Parathyroid adenoma (tissue), 2 donors: ENCODE results near the gene OAS3.
"Not testable (repeated sequence)": the region's sequence is repeated elsewhere in the genome, so short reads cannot be mapped to it uniquely, and the experiment has no call there.

Source experiments
- H2AFZ ChIP-seq: fragments of 300-600 bp; sonication (generic); one replicate; pipeline ENCODE4 v1.7.0; 2017; ENCODE audit warnings: antibody characterized with exemption, mild to moderate bottlenecking
- H3K27ac ChIP-seq: fragments of 300-600 bp; sonication (generic); one replicate; pipeline ENCODE4 v1.7.0; 2017
- H3K27me3 ChIP-seq: fragments of 300-600 bp; sonication (generic); one replicate; pipeline ENCODE4 v1.7.0; 2017; ENCODE audit warnings: low read length; ENCODE audit not compliant: control insufficient read depth, insufficient read depth
- H3K36me3 ChIP-seq: fragments of 300-600 bp; sonication (generic); one replicate; pipeline ENCODE4 v1.7.0; 2017; ENCODE audit warnings: low read length; ENCODE audit not compliant: control insufficient read depth, insufficient read depth
- H3K4me1 ChIP-seq: fragments of 300-600 bp; sonication (generic); one replicate; pipeline ENCODE4 v1.7.0; 2017; ENCODE audit warnings: control low read depth
- H3K4me2 ChIP-seq: fragments of 300-600 bp; sonication (generic); one replicate; pipeline ENCODE4 v1.7.0; 2017; ENCODE audit warnings: low read length
- H3K4me3 ChIP-seq: fragments of 300-600 bp; sonication (generic); one replicate; pipeline ENCODE4 v1.7.0; 2017; ENCODE audit warnings: low read depth, low read length
- H3K79me2 ChIP-seq: fragments of 300-600 bp; sonication (generic); one replicate; pipeline ENCODE4 v1.7.0; 2017; ENCODE audit warnings: control low read depth
- H3K9ac ChIP-seq: fragments of 300-600 bp; sonication (generic); one replicate; pipeline ENCODE4 v1.7.0; 2017; ENCODE audit warnings: mild to moderate bottlenecking
- H3K9me3 ChIP-seq: fragments of 300-600 bp; sonication (generic); one replicate; pipeline ENCODE4 v1.7.0; 2017; ENCODE audit warnings: low read length; ENCODE audit not compliant: control insufficient read depth
- TF ChIP-seq, protein P1 (sequence below): fragments of 300-600 bp; sonication (generic); IDR thresholded peaks from one replicate; pipeline ENCODE4 v1.7.0; 2017; ENCODE audit warnings: antibody characterized with exemption, mild to moderate bottlenecking
- donor health status: primary hyperparathyroidism.

Gene OAS3

DNA sequence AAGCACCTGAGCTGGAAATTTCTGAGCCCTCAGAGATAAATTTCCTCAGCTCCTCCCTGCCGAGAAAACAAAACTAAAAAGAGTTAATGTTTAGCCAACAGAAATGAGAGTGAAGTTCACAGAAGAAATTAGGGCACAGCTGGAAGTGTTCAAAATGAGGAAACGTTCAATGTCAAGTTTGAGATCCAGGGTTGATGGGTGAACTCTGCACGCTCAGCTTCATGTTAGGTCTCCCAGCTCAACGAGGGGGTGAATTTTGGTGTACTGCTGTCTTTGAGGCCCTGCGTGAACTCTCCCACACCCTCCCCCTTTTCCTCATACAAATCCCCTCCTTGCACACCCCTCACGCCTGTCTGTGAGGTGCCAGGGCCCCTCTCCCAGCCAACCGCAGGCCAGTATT, 13.3 kb upstream of the OAS3 start:
- no peaks in the 10 kb centered on the region for H3K27me3 ChIP-seq
- no peak overlapping the region for H3K9ac ChIP-seq
- H3K79me2 ChIP-seq, result no peaks in the 10 kb centered on the region
- no peak overlapping the region for H3K4me2 ChIP-seq
- H3K36me3 ChIP-seq, result no peaks in the 10 kb centered on the region
- no peak overlapping the region for H3K4me3 ChIP-seq
- peaks cover 9% of the 10 kb centered on the region for H3K4me1 ChIP-seq
- peak overlapping the region; percentile 34 for H2AFZ ChIP-seq
- H3K9me3 ChIP-seq, result no peaks in the 10 kb centered on the region
- TF ChIP-seq, protein P1, sequence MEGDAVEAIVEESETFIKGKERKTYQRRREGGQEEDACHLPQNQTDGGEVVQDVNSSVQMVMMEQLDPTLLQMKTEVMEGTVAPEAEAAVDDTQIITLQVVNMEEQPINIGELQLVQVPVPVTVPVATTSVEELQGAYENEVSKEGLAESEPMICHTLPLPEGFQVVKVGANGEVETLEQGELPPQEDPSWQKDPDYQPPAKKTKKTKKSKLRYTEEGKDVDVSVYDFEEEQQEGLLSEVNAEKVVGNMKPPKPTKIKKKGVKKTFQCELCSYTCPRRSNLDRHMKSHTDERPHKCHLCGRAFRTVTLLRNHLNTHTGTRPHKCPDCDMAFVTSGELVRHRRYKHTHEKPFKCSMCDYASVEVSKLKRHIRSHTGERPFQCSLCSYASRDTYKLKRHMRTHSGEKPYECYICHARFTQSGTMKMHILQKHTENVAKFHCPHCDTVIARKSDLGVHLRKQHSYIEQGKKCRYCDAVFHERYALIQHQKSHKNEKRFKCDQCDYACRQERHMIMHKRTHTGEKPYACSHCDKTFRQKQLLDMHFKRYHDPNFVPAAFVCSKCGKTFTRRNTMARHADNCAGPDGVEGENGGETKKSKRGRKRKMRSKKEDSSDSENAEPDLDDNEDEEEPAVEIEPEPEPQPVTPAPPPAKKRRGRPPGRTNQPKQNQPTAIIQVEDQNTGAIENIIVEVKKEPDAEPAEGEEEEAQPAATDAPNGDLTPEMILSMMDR, result no peak
- no peak overlapping the region for H3K27ac ChIP-seq

DNA sequence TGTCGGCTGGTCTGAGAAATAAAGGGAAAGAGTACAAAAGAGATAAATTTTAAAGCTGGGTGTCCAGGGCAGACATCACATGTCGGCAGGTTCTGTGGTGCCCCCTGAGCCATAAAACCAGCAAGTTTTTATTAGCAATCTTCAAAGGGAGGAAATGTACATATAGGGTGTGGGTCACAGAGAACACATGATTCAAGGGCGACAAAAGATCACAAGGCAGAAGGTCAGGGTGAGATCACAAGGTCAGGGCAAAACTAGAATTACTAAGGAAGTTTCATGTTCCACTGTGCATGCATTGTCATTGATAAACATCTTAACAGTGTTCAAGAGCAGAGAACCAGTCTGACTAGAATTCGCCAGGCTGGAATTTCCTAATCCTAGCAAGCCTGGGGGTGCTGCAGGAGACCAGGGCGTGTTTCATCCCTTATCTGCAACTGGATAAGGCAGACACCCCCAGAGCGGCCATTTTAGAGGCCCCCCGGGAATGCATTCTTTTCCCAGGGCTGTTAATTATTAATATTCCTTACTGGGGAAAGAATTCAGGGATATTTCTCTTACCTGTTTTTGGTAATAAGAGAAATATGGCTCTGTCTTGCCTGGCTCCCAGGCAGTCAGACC, 11.7 kb upstream of the OAS3 start:
- H3K79me2 ChIP-seq, H3K9ac ChIP-seq, H2AFZ ChIP-seq, H3K4me2 ChIP-seq, H3K4me3 ChIP-seq, H3K36me3 ChIP-seq, H3K27me3 ChIP-seq, H3K9me3 ChIP-seq: not testable (repeated sequence)
- peaks cover 12% of the 10 kb centered on the region for H3K4me1 ChIP-seq
- H3K27ac ChIP-seq, result peak overlapping the region; percentile 43

DNA sequence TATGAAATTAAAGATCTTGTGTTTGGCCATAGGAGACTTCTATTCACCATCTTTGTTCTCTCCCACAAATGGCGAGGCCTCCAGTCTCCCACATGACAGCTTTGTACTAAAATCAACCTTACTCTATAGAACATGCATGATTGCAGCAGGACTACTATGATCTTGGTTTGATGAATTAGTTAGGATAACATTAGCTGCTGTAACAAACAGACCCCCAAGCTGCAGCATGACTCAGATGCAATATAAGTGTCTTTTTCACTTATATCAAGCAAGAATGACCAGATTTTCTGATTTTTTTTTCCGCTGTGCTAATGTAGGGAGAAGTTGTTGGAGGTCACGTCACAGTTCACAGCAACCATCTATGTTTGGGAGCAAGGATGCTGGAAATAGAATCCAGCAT, 10.8 kb upstream of the OAS3 start:
- TF ChIP-seq, protein P1, result no peak
- no peak overlapping the region for H3K4me3 ChIP-seq
- no peak overlapping the region for H3K9ac ChIP-seq
- peaks cover 12% of the 10 kb centered on the region for H3K4me1 ChIP-seq
- no peaks in the 10 kb centered on the region for H3K9me3 ChIP-seq
- H3K27ac ChIP-seq, result no peak overlapping the region
- no peaks in the 10 kb centered on the region for H3K27me3 ChIP-seq
- no peaks in the 10 kb centered on the region for H3K79me2 ChIP-seq
- H3K4me2 ChIP-seq, result no peak overlapping the region
- H2AFZ ChIP-seq, result no peak overlapping the region
- no peaks in the 10 kb centered on the region for H3K36me3 ChIP-seq

DNA sequence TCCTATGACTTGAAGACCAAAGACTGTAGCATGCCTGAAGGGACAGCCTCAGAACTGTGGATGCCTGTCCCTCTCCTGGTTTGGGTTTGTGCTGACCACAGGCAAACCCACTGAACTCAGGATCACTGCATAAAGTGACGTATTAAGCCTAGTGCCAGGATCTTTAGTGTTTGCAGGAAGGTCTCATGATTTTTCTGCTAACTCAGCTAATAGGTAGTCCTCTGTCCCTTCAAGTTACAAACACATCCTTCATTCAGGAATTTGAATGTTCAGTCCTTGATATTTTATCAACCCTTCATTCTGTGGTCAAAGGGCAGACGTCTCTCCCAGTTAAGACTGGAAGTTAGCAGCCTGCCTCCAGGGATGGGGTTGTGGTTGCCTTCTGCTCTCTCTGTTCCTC, 10.3 kb upstream of the OAS3 start:
- Histone ChIP-seq H3K4me3 (no peak overlapping the region), H3K4me1 (peaks cover 12% of the 10 kb centered on the region), H3K27ac (no peak overlapping the region), H3K79me2 (no peaks in the 10 kb centered on the region), H3K9me3 (no peaks in the 10 kb centered on the region), H3K36me3 (no peaks in the 10 kb centered on the region), H3K27me3 (no peaks in the 10 kb centered on the region), H3K4me2 (no peak overlapping the region), H3K9ac (no peak overlapping the region), H2AFZ (no peak overlapping the region)
- TF ChIP-seq, protein P1, result no peak

DNA sequence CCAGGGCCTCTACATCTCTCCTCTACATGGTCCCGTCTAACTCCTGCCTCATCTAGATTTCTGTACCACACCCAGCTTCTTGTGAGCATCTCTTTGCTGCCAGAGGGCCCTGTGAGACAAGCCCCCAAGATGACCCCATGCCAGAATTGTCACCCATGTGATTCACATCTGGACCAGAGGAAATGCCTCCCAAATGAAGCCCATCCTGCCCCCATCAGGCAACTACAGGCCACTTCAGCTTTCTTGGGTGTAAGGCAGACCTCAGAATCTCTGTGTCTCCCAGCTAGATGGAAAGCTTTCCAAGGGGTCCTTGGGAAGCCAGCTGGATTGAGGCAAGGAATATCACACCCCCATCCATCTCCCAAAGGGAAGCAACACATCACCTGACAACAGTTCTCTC, 9.3 kb upstream of the OAS3 start:
- Histone ChIP-seq H3K4me3 (no peak overlapping the region), H3K36me3 (no peaks in the 10 kb centered on the region), H2AFZ (no peak overlapping the region), H3K4me2 (no peak overlapping the region), H3K27me3 (no peaks in the 10 kb centered on the region), H3K27ac (no peak overlapping the region), H3K9ac (no peak overlapping the region), H3K9me3 (no peaks in the 10 kb centered on the region), H3K79me2 (no peaks in the 10 kb centered on the region), H3K4me1 (peaks cover 12% of the 10 kb centered on the region)
- TF ChIP-seq, protein P1, result no peak
